Measurements from ENCODE around the gene NHSL2.

Gene NHSL2

DNA sequence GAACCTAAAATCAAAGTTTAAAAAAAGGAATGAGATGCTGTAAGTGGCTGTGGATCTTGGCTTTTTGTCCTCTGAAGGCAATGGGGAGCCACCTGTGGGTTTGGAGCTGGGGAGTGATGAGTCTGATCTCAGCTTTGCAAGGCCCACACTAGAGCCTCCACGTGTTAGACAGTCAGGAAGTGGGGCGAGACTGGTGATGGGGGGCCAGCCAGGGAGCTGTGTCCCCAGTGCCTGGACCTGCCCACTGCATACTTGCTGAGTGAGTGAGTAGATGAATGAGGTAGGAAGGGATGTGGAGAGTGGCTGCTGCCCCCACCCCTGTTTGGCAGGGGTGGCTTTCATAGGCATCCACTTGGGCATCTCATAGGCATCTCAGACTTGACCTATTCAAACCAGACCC, 84.0 kb downstream of the NHSL2 start:
- no peak overlapping the region for H2AK5ac ChIP-seq (ENCODE audit: low read length, severe bottlenecking)
- H3K79me1 ChIP-seq (replicated peaks; ENCODE audit: low read length, poor library complexity, severe bottlenecking): peaks cover 6% of the 10 kb centered on the region
- no peak overlapping the region for H4K91ac ChIP-seq (ENCODE audit: low read length)
- no peak overlapping the region for H3K18ac ChIP-seq (ENCODE audit: low read depth in 1 of 2, low read length in 2 of 2)
- H3K4me2 ChIP-seq (ENCODE audit: low read length, poor library complexity, severe bottlenecking): no peak overlapping the region
- H3K4me3 ChIP-seq (ENCODE audit: insufficient read depth in 1 of 2, low read depth in 1 of 2, low read length in 2 of 2): no peak overlapping the region
- H2BK15ac ChIP-seq (ENCODE audit: low read depth, poor library complexity, severe bottlenecking): no peak overlapping the region
- H3K23ac ChIP-seq (ENCODE audit: low read length in 2 of 2): no peak overlapping the region
- no peaks in the 10 kb centered on the region for H3K36me3 ChIP-seq (ENCODE audit: control insufficient read depth in 1 of 2, insufficient read depth in 2 of 2, low read depth in 1 of 2, low read length in 2 of 2)
- no peak overlapping the region for H3K27ac ChIP-seq (ENCODE audit: low read length, poor library complexity, severe bottlenecking)
- H3K27me3 ChIP-seq (ENCODE audit: control insufficient read depth in 1 of 2, insufficient read depth in 1 of 2, low read length in 2 of 2): peaks cover 0 to 51% of the 10 kb centered on the region in 2 experiments
- WGBS: 67% methylated on average over 1 of the region's 2 CpGs
- H2BK120ac ChIP-seq (ENCODE audit: low read depth, low read length): no peak overlapping the region
- H2BK12ac ChIP-seq (ENCODE audit: low read length in 2 of 2): no peak overlapping the region
- no peak overlapping the region for H3K4ac ChIP-seq (ENCODE audit: low read depth in 1 of 2, low read length in 2 of 2)
- no peak overlapping the region for H2BK5ac ChIP-seq (ENCODE audit: low read depth, low read length, poor library complexity, severe bottlenecking)
- peaks cover 13% of the 10 kb centered on the region for H3K4me1 ChIP-seq (ENCODE audit: control insufficient read depth, insufficient read depth, low read depth, low read length)
- no peak overlapping the region for H4K8ac ChIP-seq (ENCODE audit: low read length)
- H2AFZ ChIP-seq (ENCODE audit: low read depth, low read length): no peak overlapping the region
- no peak for DNase-seq
- no peaks in the 10 kb centered on the region for H3K9me3 ChIP-seq (ENCODE audit: control insufficient read depth, low read length)
- no peak overlapping the region for H3K14ac ChIP-seq (ENCODE audit: low read length in 2 of 2)
- no peak overlapping the region for H3K9ac ChIP-seq (ENCODE audit: low read length)

GRCh38 chrX:71995122-71995521, 84.5 kb downstream of the NHSL2 start:
- no peak overlapping the region for H3K18ac ChIP-seq (ENCODE audit: low read depth in 1 of 2, low read length in 2 of 2)
- no peak overlapping the region for H4K8ac ChIP-seq (ENCODE audit: low read length)
- H3K23ac ChIP-seq (ENCODE audit: low read length in 2 of 2): no peak overlapping the region
- H3K27ac ChIP-seq (ENCODE audit: low read length, poor library complexity, severe bottlenecking): no peak overlapping the region
- no peak overlapping the region for H3K9ac ChIP-seq (ENCODE audit: low read length)
- no peak overlapping the region for H2AK5ac ChIP-seq (ENCODE audit: low read length, severe bottlenecking)
- H2BK5ac ChIP-seq (ENCODE audit: low read depth, low read length, poor library complexity, severe bottlenecking): no peak overlapping the region
- H3K9me3 ChIP-seq (ENCODE audit: control insufficient read depth, low read length): no peaks in the 10 kb centered on the region
- H3K4me1 ChIP-seq (ENCODE audit: control insufficient read depth, insufficient read depth, low read depth, low read length): peaks cover 11% of the 10 kb centered on the region
- H2BK120ac ChIP-seq (ENCODE audit: low read depth, low read length): no peak overlapping the region
- no peak overlapping the region for H3K14ac ChIP-seq (ENCODE audit: low read length in 2 of 2)
- no peaks in the 10 kb centered on the region for H3K36me3 ChIP-seq (ENCODE audit: control insufficient read depth in 1 of 2, insufficient read depth in 2 of 2, low read depth in 1 of 2, low read length in 2 of 2)
- H3K4me2 ChIP-seq (ENCODE audit: low read length, poor library complexity, severe bottlenecking): no peak overlapping the region
- H3K4me3 ChIP-seq (ENCODE audit: insufficient read depth in 1 of 2, low read depth in 1 of 2, low read length in 2 of 2): no peak overlapping the region
- WGBS: 77% methylated on average over 2 of the region's 2 CpGs
- H3K4ac ChIP-seq (ENCODE audit: low read depth in 1 of 2, low read length in 2 of 2): no peak overlapping the region
- peaks cover 6% of the 10 kb centered on the region for H3K79me1 ChIP-seq (replicated peaks; ENCODE audit: low read length, poor library complexity, severe bottlenecking)
- DNase-seq: no peak
- H2AFZ ChIP-seq (ENCODE audit: low read depth, low read length): no peak overlapping the region
- no peak overlapping the region for H2BK12ac ChIP-seq (ENCODE audit: low read length in 2 of 2)
- H4K91ac ChIP-seq (ENCODE audit: low read length): no peak overlapping the region
- H3K27me3 ChIP-seq (ENCODE audit: control insufficient read depth in 1 of 2, insufficient read depth in 1 of 2, low read length in 2 of 2): peaks cover 0 to 50% of the 10 kb centered on the region in 2 experiments
- H2BK15ac ChIP-seq (ENCODE audit: low read depth, poor library complexity, severe bottlenecking): no peak overlapping the region

DNA sequence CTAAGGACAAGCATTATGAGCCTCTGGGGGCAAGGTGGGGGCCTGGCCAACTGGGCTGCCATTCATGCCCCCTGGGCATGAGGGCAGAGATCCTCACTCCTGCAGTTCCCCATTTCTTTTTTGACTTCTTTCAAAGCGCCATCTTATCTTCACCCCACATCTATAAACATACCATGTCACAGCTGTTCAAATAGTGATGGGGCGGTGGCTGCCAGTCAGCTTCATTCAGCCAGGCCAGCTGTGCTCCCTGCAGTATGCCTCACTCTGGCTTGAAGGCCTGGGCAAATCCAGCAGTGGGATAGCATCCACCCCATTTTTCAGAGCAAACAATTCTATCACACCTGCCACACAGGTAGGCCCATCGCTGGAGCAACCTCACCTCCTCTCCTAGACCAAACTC, 85.5 kb downstream of the NHSL2 start:
- Histone ChIP-seq H2BK5ac (ENCODE audit: low read depth, low read length, poor library complexity, severe bottlenecking) (no peak overlapping the region), H3K36me3 (ENCODE audit: control insufficient read depth in 1 of 2, insufficient read depth in 2 of 2, low read depth in 1 of 2, low read length in 2 of 2) (no peaks in the 10 kb centered on the region), H4K91ac (ENCODE audit: low read length) (no peak overlapping the region), H2BK15ac (ENCODE audit: low read depth, poor library complexity, severe bottlenecking) (no peak overlapping the region), H3K4ac (ENCODE audit: low read depth in 1 of 2, low read length in 2 of 2) (no peak overlapping the region), H3K23ac (ENCODE audit: low read length in 2 of 2) (no peak overlapping the region), H2AFZ (ENCODE audit: low read depth, low read length) (no peak overlapping the region), H3K79me1 (replicated peaks; ENCODE audit: low read length, poor library complexity, severe bottlenecking) (peaks cover 4% of the 10 kb centered on the region), H3K14ac (ENCODE audit: low read length in 2 of 2) (no peak overlapping the region), H3K4me1 (ENCODE audit: control insufficient read depth, insufficient read depth, low read depth, low read length) (peaks cover 11% of the 10 kb centered on the region), H2BK120ac (ENCODE audit: low read depth, low read length) (no peak overlapping the region), H3K27me3 (ENCODE audit: control insufficient read depth in 1 of 2, insufficient read depth in 1 of 2, low read length in 2 of 2) (peaks cover 0 to 48% of the 10 kb centered on the region in 2 experiments), H2BK12ac (ENCODE audit: low read length in 2 of 2) (no peak overlapping the region), H3K9me3 (ENCODE audit: control insufficient read depth, low read length) (no peaks in the 10 kb centered on the region), H4K8ac (ENCODE audit: low read length) (no peak overlapping the region), H3K27ac (ENCODE audit: low read length, poor library complexity, severe bottlenecking) (no peak overlapping the region), H3K9ac (ENCODE audit: low read length) (no peak overlapping the region), H3K4me3 (ENCODE audit: insufficient read depth in 1 of 2, low read depth in 1 of 2, low read length in 2 of 2) (no peak overlapping the region), H3K18ac (ENCODE audit: low read depth in 1 of 2, low read length in 2 of 2) (peak overlapping the region in 1 of 2 experiments; percentile 12), H2AK5ac (ENCODE audit: low read length, severe bottlenecking) (no peak overlapping the region), H3K4me2 (ENCODE audit: low read length, poor library complexity, severe bottlenecking) (no peak overlapping the region)
- WGBS: 90% methylated on average over 2 of the region's 3 CpGs
- DNase-seq: no peak

- H3K4me3 ChIP-seq (ENCODE audit: insufficient read depth in 1 of 2, low read depth in 1 of 2, low read length in 2 of 2): peak overlapping the region in 1 of 2 experiments; percentile 5
- peak overlapping the region; percentile 68 for H3K9ac ChIP-seq (ENCODE audit: low read length)
- no peak overlapping the region for H3K14ac ChIP-seq (ENCODE audit: low read length in 2 of 2)
- no peaks in the 10 kb centered on the region for H3K9me3 ChIP-seq (ENCODE audit: control insufficient read depth, low read length)
- no peak overlapping the region for H2BK5ac ChIP-seq (ENCODE audit: low read depth, low read length, poor library complexity, severe bottlenecking)
- H2AFZ ChIP-seq (ENCODE audit: low read depth, low read length): no peak overlapping the region
- H3K18ac ChIP-seq (ENCODE audit: low read depth in 1 of 2, low read length in 2 of 2): no peak overlapping the region
- H4K8ac ChIP-seq (ENCODE audit: low read length): no peak overlapping the region
- no peak overlapping the region for H3K4ac ChIP-seq (ENCODE audit: low read depth in 1 of 2, low read length in 2 of 2)
- no peak overlapping the region for H2BK120ac ChIP-seq (ENCODE audit: low read depth, low read length)
- no peak overlapping the region for H3K23ac ChIP-seq (ENCODE audit: low read length in 2 of 2)
- H3K36me3 ChIP-seq (ENCODE audit: control insufficient read depth in 1 of 2, insufficient read depth in 2 of 2, low read depth in 1 of 2, low read length in 2 of 2): no peaks in the 10 kb centered on the region
- H3K4me1 ChIP-seq (ENCODE audit: control insufficient read depth, insufficient read depth, low read depth, low read length): peaks cover 11% of the 10 kb centered on the region
- peaks cover 4% of the 10 kb centered on the region for H3K79me1 ChIP-seq (replicated peaks; ENCODE audit: low read length, poor library complexity, severe bottlenecking)
- H4K91ac ChIP-seq (ENCODE audit: low read length): no peak overlapping the region
- no peak overlapping the region for H2AK5ac ChIP-seq (ENCODE audit: low read length, severe bottlenecking)
- 62% methylated on average over 4 of the region's 6 CpGs for WGBS
- H2BK15ac ChIP-seq (ENCODE audit: low read depth, poor library complexity, severe bottlenecking): no peak overlapping the region
- no peak overlapping the region for H2BK12ac ChIP-seq (ENCODE audit: low read length in 2 of 2)
- peaks cover 0 to 50% of the 10 kb centered on the region in 2 experiments for H3K27me3 ChIP-seq (ENCODE audit: control insufficient read depth in 1 of 2, insufficient read depth in 1 of 2, low read length in 2 of 2)
- H3K4me2 ChIP-seq (ENCODE audit: low read length, poor library complexity, severe bottlenecking): no peak overlapping the region
- no peak for DNase-seq
- no peak overlapping the region for H3K27ac ChIP-seq (ENCODE audit: low read length, poor library complexity, severe bottlenecking)
Observed at GRCh38 chrX:71996826-71997225, 86.2 kb downstream of the NHSL2 start.

Data from mesenchymal stem cell (in vitro differentiated cells and primary cell).